ENCODE data around the gene FAM83D. TPM values are rescaled to one million over a fixed set of nuclear protein-coding genes. Genes with fewer than 3 reads are reported as not detected.
"Not testable (repeated sequence)": the region's sequence is repeated elsewhere in the genome, so short reads cannot be mapped to it uniquely, and the experiment has no call there.

The FAM83D gene
- total and polyA plus RNA-seq, 2 of the 4 experiments (the other 2 are of a cell fraction) = 20.4 to 26.4 TPM

DNA sequence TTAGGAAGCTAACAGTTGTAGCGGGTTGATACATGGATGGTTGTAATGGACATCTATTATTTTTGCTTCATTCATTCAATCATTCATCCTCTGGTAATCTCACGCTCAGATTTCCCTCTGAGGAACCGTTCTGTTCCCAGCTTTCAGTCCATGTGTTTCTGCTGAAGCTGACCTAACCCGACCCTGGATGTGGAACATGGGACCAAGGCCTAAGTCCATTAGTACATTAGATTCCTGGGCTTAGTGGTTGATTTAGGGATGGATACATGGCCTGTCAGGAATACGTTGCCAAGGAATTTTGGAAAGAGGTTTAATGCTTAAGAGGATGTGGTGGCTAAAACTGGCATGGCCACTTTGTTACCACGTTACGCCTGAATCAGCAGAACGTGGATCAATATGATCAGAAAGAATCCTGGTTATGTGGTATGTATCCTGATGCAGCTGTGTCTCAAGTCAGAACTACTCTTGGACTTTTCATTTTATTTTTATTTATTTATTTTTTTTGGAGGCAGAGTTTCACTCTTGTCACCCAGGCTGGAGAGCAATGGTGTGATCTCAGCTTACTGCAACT is 31.8 kb downstream of the FAM83D start:
- POLR2A ChIA-PET (ENCODE audit: unreplicated experiment) = no interaction called here
- Histone ChIP-seq H3K36me3 (ENCODE audit: control insufficient read depth, insufficient read depth, low read length) (no peaks in the 10 kb centered on the region), H2BK15ac (ENCODE audit: low read depth, low read length) (no peak overlapping the region), H2AK9ac (replicated peaks; ENCODE audit: low read depth, low read length, poor library complexity) (no peak overlapping the region), H3K4me2 (ENCODE audit: low read depth, low read length) (no peak overlapping the region), H4K8ac (ENCODE audit: low read depth in 2 of 2, low read length in 2 of 2) (no peak overlapping the region), H3K4me1 (ENCODE audit: control insufficient read depth, insufficient read depth, low read length) (0 out of 2 replicates have a peak, but pooled peaks cover 2% of the 10 kb centered on the region), H3K79me1 (ENCODE audit: low read depth in 1 of 2, low read length in 2 of 2) (peaks cover 11% of the 10 kb centered on the region in 2 experiments; a peak in 2 of 4 replicates), H3K9me1 (ENCODE audit: insufficient read depth, low read length) (no peaks in the 10 kb centered on the region), H4K20me1 (ENCODE audit: insufficient read depth, low read length) (no peaks in the 10 kb centered on the region), H3K27ac (ENCODE audit: insufficient read depth, low read length) (no peak overlapping the region), H4K91ac (ENCODE audit: insufficient read depth, low read depth, low read length) (no peak overlapping the region), H3K27me3 (ENCODE audit: control insufficient read depth, insufficient read depth, low read length) (no peaks in the 10 kb centered on the region), H3K9me3 (ENCODE audit: control insufficient read depth, insufficient read depth, low read length) (no peaks in the 10 kb centered on the region), H3K14ac (replicated peaks; ENCODE audit: low read depth, low read length) (no peak overlapping the region), H2BK120ac (ENCODE audit: low read depth, low read length) (no peak overlapping the region), H3K18ac (ENCODE audit: low read depth, low read length) (no peak overlapping the region), H2AK5ac (ENCODE audit: low read depth, low read length) (no peak overlapping the region), H3K9ac (ENCODE audit: low read depth, low read length) (no peak overlapping the region), H3K56ac (ENCODE audit: extremely low read depth, insufficient read depth, low read length) (no peak overlapping the region), H2AFZ (replicated peaks; ENCODE audit: low read length, poor library complexity) (no peak overlapping the region), H3K4me3 (ENCODE audit: insufficient read depth, low read depth, low read length) (no peak overlapping the region), H3K4ac (ENCODE audit: low read depth, low read length) (no peak overlapping the region), H3K23ac (ENCODE audit: low read depth, low read length) (no peak overlapping the region), H2BK20ac (ENCODE audit: low read depth, low read length) (no peak overlapping the region), H2BK5ac (ENCODE audit: low read depth, low read length, poor library complexity, severe bottlenecking) (no peak overlapping the region), H4K5ac (ENCODE audit: low read depth, low read length) (no peak overlapping the region)
- ATAC-seq (ENCODE audit: low read depth) (no peak), DNase-seq (no peak)
- dilution Hi-C loops (cut with HindIII; ENCODE audit: low sequenced_read_pairs, unreplicated experiment) = no loop called here
- in situ Hi-C loops (cut with MboI; ENCODE audit: low sequenced_read_pairs) = no loop called here
- CTCF ChIA-PET = no interaction called here
- 100% methylated on average over 1 of the region's 8 CpGs; no CpG with 5 or more reads in 1 of the 2 experiments for WGBS, 2 experiments (ENCODE audit: extremely low coverage in 2 of 2, insufficient read length in 1 of 2)
- intact Hi-C loops (cut with micrococcal nuclease) = no loop called here
- BruUV-seq (replicated peaks) = no TSS peak
- no peak for TF ChIP-seq SMC3 (IDR thresholded peaks at IDR 0.05; ENCODE audit: low read depth, low read length)

DNA sequence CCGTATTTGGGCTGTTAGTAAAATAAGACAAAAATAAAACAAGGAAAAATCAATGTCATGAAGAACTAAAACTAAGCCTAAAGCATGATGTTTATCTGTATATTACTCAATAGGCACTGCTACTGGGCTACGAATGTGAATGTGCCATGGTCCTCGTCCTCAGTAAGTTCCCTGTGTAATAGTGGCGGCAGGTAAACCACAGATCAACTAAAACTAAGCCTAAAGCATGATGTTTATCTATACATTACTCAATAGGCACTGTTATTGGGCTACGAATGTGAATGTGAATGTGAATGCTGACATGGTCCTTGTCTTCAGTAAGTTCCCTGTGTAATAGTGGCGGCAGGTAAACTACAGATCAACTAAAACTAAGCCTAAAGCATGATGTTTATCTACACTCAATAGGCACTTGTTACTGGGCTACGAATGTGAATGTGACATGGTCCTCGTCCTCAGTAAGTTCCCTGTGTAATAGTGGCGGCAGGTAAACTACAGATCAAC is 34.0 kb downstream of the FAM83D start:
- H4K20me1 ChIP-seq (ENCODE audit: insufficient read depth, low read length); POLR2A ChIA-PET (ENCODE audit: unreplicated experiment); H4K8ac ChIP-seq (ENCODE audit: low read depth in 2 of 2, low read length in 2 of 2); H3K36me3 ChIP-seq (ENCODE audit: control insufficient read depth, insufficient read depth, low read length); H3K18ac ChIP-seq (ENCODE audit: low read depth, low read length); H3K9me3 ChIP-seq (ENCODE audit: control insufficient read depth, insufficient read depth, low read length); H3K14ac ChIP-seq (replicated peaks; ENCODE audit: low read depth, low read length); H3K4me3 ChIP-seq (ENCODE audit: insufficient read depth, low read depth, low read length); dilution Hi-C loops (cut with HindIII; ENCODE audit: low sequenced_read_pairs, unreplicated experiment); H2BK20ac ChIP-seq (ENCODE audit: low read depth, low read length); H3K27me3 ChIP-seq (ENCODE audit: control insufficient read depth, insufficient read depth, low read length); H3K4me1 ChIP-seq (ENCODE audit: control insufficient read depth, insufficient read depth, low read length); H2AFZ ChIP-seq (replicated peaks; ENCODE audit: low read length, poor library complexity); H3K9ac ChIP-seq (ENCODE audit: low read depth, low read length); H4K91ac ChIP-seq (ENCODE audit: insufficient read depth, low read depth, low read length); H2BK15ac ChIP-seq (ENCODE audit: low read depth, low read length); CTCF ChIA-PET; H2AK5ac ChIP-seq (ENCODE audit: low read depth, low read length); BruUV-seq (replicated peaks); intact Hi-C loops (cut with micrococcal nuclease); DNase-seq; ATAC-seq (ENCODE audit: low read depth); in situ Hi-C loops (cut with MboI; ENCODE audit: low sequenced_read_pairs); H3K9me1 ChIP-seq (ENCODE audit: insufficient read depth, low read length); H4K5ac ChIP-seq (ENCODE audit: low read depth, low read length); H3K23ac ChIP-seq (ENCODE audit: low read depth, low read length); H3K4ac ChIP-seq (ENCODE audit: low read depth, low read length); H3K56ac ChIP-seq (ENCODE audit: extremely low read depth, insufficient read depth, low read length); H2BK5ac ChIP-seq (ENCODE audit: low read depth, low read length, poor library complexity, severe bottlenecking); H2AK9ac ChIP-seq (replicated peaks; ENCODE audit: low read depth, low read length, poor library complexity); H3K27ac ChIP-seq (ENCODE audit: insufficient read depth, low read length); H2BK120ac ChIP-seq (ENCODE audit: low read depth, low read length); H3K4me2 ChIP-seq (ENCODE audit: low read depth, low read length): not testable (repeated sequence)
- 100% methylated on average over 2 of the region's 9 CpGs; no CpG with 5 or more reads in 1 of the 2 experiments for WGBS, 2 experiments (ENCODE audit: extremely low coverage in 2 of 2, insufficient read length in 1 of 2)
- peaks cover 15 to 23% of the 10 kb centered on the region in 2 experiments for H3K79me1 ChIP-seq (ENCODE audit: low read depth in 1 of 2, low read length in 2 of 2)

Data from IMR-90 (cell line).